SK-N-SH (cell line): Measurements from ENCODE around the gene LSR. TPM values are rescaled to one million over a fixed set of nuclear protein-coding genes. Genes with fewer than 3 reads are reported as not detected.

ENCODE experiments used
- CTCF ChIA-PET: fragments of 300-600, 350-600 bp; formaldehyde crosslinking; extraction: SDS; loops from one replicate; lab custom pipeline; 2021; lab: Yijun Ruan, JAX
- POLR2A ChIA-PET: fragments of 350-600 bp; sonication (Branson Sonifier 250); formaldehyde crosslinking; extraction: SDS; loops from one replicate; lab custom pipeline; 2020; ENCODE audit warnings: antibody characterized with exemption, inconsistent platforms; lab: Yijun Ruan, JAX
- DNase-seq: peaks from one replicate; pipeline ENCODE4 v3.0.0; 2012
- H2AFZ ChIP-seq: fragments of 200-600 bp; sonication (generic); 2 replicates; pipeline ENCODE4 v1.8.1; 2016; ENCODE audit warnings: antibody characterized with exemption, mild to moderate bottlenecking, low read depth
- H3F3A ChIP-seq: fragments of 200-600 bp; sonication (generic); replicated peaks from 2 replicates; pipeline ENCODE3; 2016; ENCODE audit warnings: antibody characterized with exemption, mild to moderate bottlenecking; ENCODE audit not compliant: insufficient read depth
- H3K27ac ChIP-seq, 2 experiments: fragments of 200-500 bp in 1 of 2; fragments of 200-600 bp in 1 of 2; sonication (Bioruptor generic) in 1 of 2; sonication (generic), shearing (Covaris generic) in 1 of 2; 2 replicates each; pipeline versions ENCODE4 v1.5.1 to v1.6.1; 2014 to 2016; ENCODE audit warnings: low read depth in 2 of 2, inconsistent platforms in 1 of 2, low read length in 1 of 2, mild to moderate bottlenecking in 1 of 2, mixed read lengths in 1 of 2
- H3K27me3 ChIP-seq: fragments of 200-600 bp; sonication (generic), shearing (Covaris generic); 2 replicates; pipeline ENCODE4 v1.6.1; 2016; ENCODE audit warnings: mixed run types; ENCODE audit not compliant: insufficient read depth
- H3K36me3 ChIP-seq, 2 experiments: fragments of 200-500 bp in 1 of 2; fragments of 200-600 bp in 1 of 2; sonication (Bioruptor generic) in 1 of 2; sonication (generic) in 1 of 2; replicated peaks in 1 of 2; 2 replicates each; pipeline versions ENCODE3 to v1.5.1; 2014 to 2016; ENCODE audit warnings: low read length in 1 of 2, mild to moderate bottlenecking in 1 of 2; ENCODE audit not compliant: insufficient read depth in 2 of 2, control insufficient read depth in 1 of 2
- H3K4me1 ChIP-seq, 2 experiments: fragments of 200-500 bp in 1 of 2; fragments of 200-600 bp in 1 of 2; sonication (Bioruptor generic) in 1 of 2; sonication (generic), shearing (Covaris generic) in 1 of 2; 2 replicates each; pipeline versions ENCODE4 v1.5.1 to v1.6.1; 2014 to 2016; ENCODE audit warnings: low read depth in 1 of 2, low read length in 1 of 2, mixed run types in 1 of 2; ENCODE audit not compliant: insufficient read depth in 2 of 2, control insufficient read depth in 1 of 2
- H3K4me2 ChIP-seq: fragments of 200-600 bp; sonication (generic), shearing (Covaris generic); 2 replicates; pipeline ENCODE4 v1.6.1; 2017; ENCODE audit warnings: mixed run types
- H3K4me3 ChIP-seq, 2 experiments: fragments of 200-500 bp in 1 of 2; fragments of 200-600 bp in 1 of 2; sonication (Bioruptor generic) in 1 of 2; sonication (generic), shearing (Covaris generic) in 1 of 2; 2 replicates each; pipeline versions ENCODE4 v1.5.1 to v1.8.1; 2014 to 2016; ENCODE audit warnings: low read depth in 2 of 2, inconsistent platforms in 1 of 2, low read length in 1 of 2, mild to moderate bottlenecking in 1 of 2, mixed read lengths in 1 of 2, moderate library complexity in 1 of 2
- H3K79me2 ChIP-seq: fragments of 200-600 bp; sonication (generic); 2 replicates; pipeline ENCODE4 v1.8.1; 2017; ENCODE audit warnings: mild to moderate bottlenecking; ENCODE audit not compliant: insufficient read depth
- H3K9ac ChIP-seq: fragments of 200-600 bp; sonication (generic); 2 replicates; pipeline ENCODE4 v1.6.1; 2017; ENCODE audit warnings: mixed run types
- H3K9me2 ChIP-seq: fragments of 200-600 bp; sonication (generic); 2 replicates; pipeline ENCODE4 v1.6.1; 2017; ENCODE audit warnings: mixed run types
- H3K9me3 ChIP-seq: fragments of 200-600 bp; sonication (generic); 2 replicates; pipeline ENCODE4 v1.6.1; 2017; ENCODE audit warnings: mixed run types, mild to moderate bottlenecking, moderate library complexity
- H4K20me1 ChIP-seq: fragments of 200-600 bp; sonication (generic); 2 replicates; pipeline ENCODE4 v1.6.1; 2017; ENCODE audit warnings: mild to moderate bottlenecking, mixed run types; ENCODE audit not compliant: insufficient read depth
- CTCF ChIP-seq: fragments of 200-600 bp; sonication (generic); IDR thresholded peaks from 2 replicates; pipeline ENCODE4 v1.6.1; 2017; ENCODE audit warnings: antibody characterized with exemption, mild to moderate bottlenecking, moderate library complexity
- ELF1 ChIP-seq: IDR thresholded peaks from 2 replicates; pipeline ENCODE4 v1.4.0; 2012
- FOXJ3 ChIP-seq: sonication (generic); formaldehyde crosslinking; IDR thresholded peaks from 2 replicates; pipeline ENCODE4 v1.5.1; 2020; ENCODE audit warnings: mild to moderate bottlenecking, missing genetic modification reagents
- GATA2 ChIP-seq: sonication (generic); formaldehyde crosslinking; IDR thresholded peaks from 2 replicates; pipeline ENCODE4 v1.5.0; 2020; ENCODE audit warnings: mild to moderate bottlenecking, missing genetic modification reagents
- JUND ChIP-seq: IDR thresholded peaks from 2 replicates; pipeline ENCODE4 v1.4.0; 2012
- MAX ChIP-seq: IDR thresholded peaks from 2 replicates; pipeline ENCODE4 v1.4.0; 2012; ENCODE audit warnings: low read depth
- MXI1 ChIP-seq: IDR thresholded peaks from 2 replicates; pipeline ENCODE4 v1.6.1; 2012; ENCODE audit warnings: mild to moderate bottlenecking, low read depth, low read length, improper control_type of control experiment
- NRF1 ChIP-seq: IDR thresholded peaks from 2 replicates; pipeline ENCODE4 v1.6.1; 2012; ENCODE audit warnings: low read depth, mild to moderate bottlenecking, low read length
- RCOR1 ChIP-seq: fragments of 150-350 bp; IDR thresholded peaks from 2 replicates; pipeline ENCODE4 v1.6.1; 2017; ENCODE audit warnings: antibody characterized with exemption, low read length
- RFX5 ChIP-seq: IDR thresholded peaks from 2 replicates; pipeline ENCODE4 v1.6.1; 2012; ENCODE audit warnings: mild to moderate bottlenecking, improper control_type of control experiment, low read length
- ZBTB33 ChIP-seq: IDR thresholded peaks from 2 replicates; pipeline ENCODE4 v1.4.0; 2012; ENCODE audit warnings: low read depth, borderline replicate concordance
- WGBS: methylation state at CpG from one replicate; pipeline ENCODE4 v1.1.6; 2017; ENCODE audit warnings: low lambda C conversion rate; 5-methylcytosine and 5-hydroxymethylcytosine counted together
- polyA plus RNA-seq, 3 experiments: library from polyadenylated mRNA; depleted of rRNA; stranded (reverse); fragments of >200 nt; gene quantifications; 2 replicates each; pipeline ENCODE4 v1.2.3, GENCODE V29; 2012
- TF ChIP-seq, protein P1 (sequence below): IDR thresholded peaks from 2 replicates; pipeline ENCODE4; 2012
- TF ChIP-seq, protein P2 (sequence below): fragments of 150-350 bp; IDR thresholded peaks from 2 replicates; pipeline ENCODE4 v1.6.1; 2016; ENCODE audit warnings: mild to moderate bottlenecking, low read depth, low read length

Gene LSR
- polyA plus RNA-seq, 1 of the 3 experiments (the other 2 are of a cell fraction) = 0.62 TPM

- peak; percentile 83 for DNase-seq
- TF ChIP-seq JUND (no peak), NRF1 (no peak), ELF1 (no peak), CTCF (no peak), GATA2 (no peak), MAX (no peak), MXI1 (no peak), RCOR1 (no peak), FOXJ3 (CRISPR knock-in tag) (no peak), ZBTB33 (no peak), RFX5 (no peak)
- TF ChIP-seq, protein P1, sequence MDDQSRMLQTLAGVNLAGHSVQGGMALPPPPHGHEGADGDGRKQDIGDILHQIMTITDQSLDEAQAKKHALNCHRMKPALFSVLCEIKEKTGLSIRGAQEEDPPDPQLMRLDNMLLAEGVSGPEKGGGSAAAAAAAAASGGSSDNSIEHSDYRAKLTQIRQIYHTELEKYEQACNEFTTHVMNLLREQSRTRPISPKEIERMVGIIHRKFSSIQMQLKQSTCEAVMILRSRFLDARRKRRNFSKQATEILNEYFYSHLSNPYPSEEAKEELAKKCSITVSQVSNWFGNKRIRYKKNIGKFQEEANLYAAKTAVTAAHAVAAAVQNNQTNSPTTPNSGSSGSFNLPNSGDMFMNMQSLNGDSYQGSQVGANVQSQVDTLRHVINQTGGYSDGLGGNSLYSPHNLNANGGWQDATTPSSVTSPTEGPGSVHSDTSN = no peak
- TF ChIP-seq, protein P2, sequence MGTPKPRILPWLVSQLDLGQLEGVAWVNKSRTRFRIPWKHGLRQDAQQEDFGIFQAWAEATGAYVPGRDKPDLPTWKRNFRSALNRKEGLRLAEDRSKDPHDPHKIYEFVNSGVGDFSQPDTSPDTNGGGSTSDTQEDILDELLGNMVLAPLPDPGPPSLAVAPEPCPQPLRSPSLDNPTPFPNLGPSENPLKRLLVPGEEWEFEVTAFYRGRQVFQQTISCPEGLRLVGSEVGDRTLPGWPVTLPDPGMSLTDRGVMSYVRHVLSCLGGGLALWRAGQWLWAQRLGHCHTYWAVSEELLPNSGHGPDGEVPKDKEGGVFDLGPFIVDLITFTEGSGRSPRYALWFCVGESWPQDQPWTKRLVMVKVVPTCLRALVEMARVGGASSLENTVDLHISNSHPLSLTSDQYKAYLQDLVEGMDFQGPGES = no peak
- Histone ChIP-seq H3F3A (no peaks in the 10 kb centered on the region), H3K79me2 (no peaks in the 10 kb centered on the region), H3K27me3 (peaks cover 56% of the 10 kb centered on the region), H3K4me2 (no peak overlapping the region), H2AFZ (no peak overlapping the region), H3K9me2 (no peaks in the 10 kb centered on the region), H3K36me3 (no peaks in the 10 kb centered on the region), H3K27ac (no peak overlapping the region), H3K4me1 (no peaks in the 10 kb centered on the region), H4K20me1 (no peaks in the 10 kb centered on the region), H3K4me3 (no peak overlapping the region), H3K9ac (no peak overlapping the region), H3K9me3 (no peaks in the 10 kb centered on the region)
- CTCF ChIA-PET = no interaction called here
- POLR2A ChIA-PET = no interaction called here
- 21% methylated on average over 32 of the region's 55 CpGs for WGBS
Measured at GRCh38 chr19:35299523-35300338, 50.9 kb downstream of the LSR start.
